ENCODE results near the gene KCNN1. TPM values are rescaled to one million over a fixed set of nuclear protein-coding genes. Genes with fewer than 3 reads are reported as not detected.

KCNN1 gene
- total and polyA plus RNA-seq, 2 of the 4 experiments (the other 2 are of a cell fraction): 0.09 TPM; not detected in 1

DNA sequence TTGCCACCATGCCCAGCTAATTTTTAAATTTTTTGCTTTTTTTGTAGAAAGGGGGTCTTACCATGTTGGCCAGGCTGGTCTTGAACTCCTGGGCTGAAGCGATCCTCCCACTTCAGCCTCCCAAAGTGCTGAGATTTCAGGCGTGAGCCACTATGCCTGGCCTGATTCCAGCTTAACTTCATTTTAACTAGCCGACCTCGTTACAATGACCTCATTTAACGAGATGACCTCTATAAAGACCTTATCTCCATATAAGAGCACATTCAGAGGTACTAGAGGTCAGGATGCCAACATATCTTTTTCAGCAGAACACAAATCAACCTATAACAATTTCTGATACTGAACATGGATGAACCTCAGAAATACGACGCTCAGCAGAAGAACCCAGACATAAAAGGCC is 10.6 kb downstream of the KCNN1 start:
- ATAC-seq (ENCODE audit: low read depth) (no peak), DNase-seq (no peak)
- Histone ChIP-seq H2BK20ac (ENCODE audit: low read depth, low read length) (no peak overlapping the region), H4K20me1 (ENCODE audit: insufficient read depth, low read length) (no peaks in the 10 kb centered on the region), H3K36me3 (ENCODE audit: control insufficient read depth, insufficient read depth, low read length) (no peaks in the 10 kb centered on the region), H4K5ac (ENCODE audit: low read depth, low read length) (no peak overlapping the region), H3K27me3 (ENCODE audit: control insufficient read depth, insufficient read depth, low read length) (peaks cover 16% of the 10 kb centered on the region), H3K79me1 (ENCODE audit: low read depth in 1 of 2, low read length in 2 of 2) (no peaks in the 10 kb centered on the region), H3K4me2 (ENCODE audit: low read depth, low read length) (no peak overlapping the region), H3K9me3 (ENCODE audit: control insufficient read depth, insufficient read depth, low read length) (no peaks in the 10 kb centered on the region), H2AFZ (replicated peaks; ENCODE audit: low read length, poor library complexity) (no peak overlapping the region), H2BK5ac (ENCODE audit: low read depth, low read length, poor library complexity, severe bottlenecking) (no peak overlapping the region), H3K18ac (ENCODE audit: low read depth, low read length) (no peak overlapping the region), H3K4me1 (ENCODE audit: control insufficient read depth, insufficient read depth, low read length) (no peaks in the 10 kb centered on the region), H4K91ac (ENCODE audit: insufficient read depth, low read depth, low read length) (no peak overlapping the region), H3K23ac (ENCODE audit: low read depth, low read length) (no peak overlapping the region), H2BK120ac (ENCODE audit: low read depth, low read length) (no peak overlapping the region), H3K4me3 (ENCODE audit: insufficient read depth, low read depth, low read length) (no peak overlapping the region), H4K8ac (ENCODE audit: low read depth in 2 of 2, low read length in 2 of 2) (no peak overlapping the region), H2BK15ac (ENCODE audit: low read depth, low read length) (no peak overlapping the region), H3K9ac (ENCODE audit: low read depth, low read length) (no peak overlapping the region), H2AK9ac (replicated peaks; ENCODE audit: low read depth, low read length, poor library complexity) (no peak overlapping the region), H3K27ac (ENCODE audit: insufficient read depth, low read length) (no peak overlapping the region), H3K4ac (ENCODE audit: low read depth, low read length) (no peak overlapping the region), H3K56ac (ENCODE audit: extremely low read depth, insufficient read depth, low read length) (no peak overlapping the region), H2AK5ac (ENCODE audit: low read depth, low read length) (no peak overlapping the region), H3K9me1 (ENCODE audit: insufficient read depth, low read length) (no peaks in the 10 kb centered on the region), H3K14ac (replicated peaks; ENCODE audit: low read depth, low read length) (no peak overlapping the region)
- 83% methylated on average over 4 of the region's 7 CpGs; no CpG with 5 or more reads in 1 of the 2 experiments for WGBS, 2 experiments (ENCODE audit: extremely low coverage in 2 of 2, insufficient read length in 1 of 2)
- in situ Hi-C loops (cut with MboI; ENCODE audit: low sequenced_read_pairs): no loop called here
- ChIA-PET POLR2A (ENCODE audit: unreplicated experiment) (no interaction called here), CTCF (interaction anchor here (0.5 kb wide), 1 partner anchor 17 kb away, joined by 3 read pairs; no protein-coding TSS in a partner anchor)
- intact Hi-C loops (cut with micrococcal nuclease): no loop called here
- TF ChIP-seq USF2 (IDR thresholded peaks at IDR 0.05; ENCODE audit: low read depth, low read length) (no peak), POLR2A (IDR thresholded peaks at IDR 0.05; ENCODE audit: low read depth, low read length) (no peak)
- TF ChIP-seq, protein P1, sequence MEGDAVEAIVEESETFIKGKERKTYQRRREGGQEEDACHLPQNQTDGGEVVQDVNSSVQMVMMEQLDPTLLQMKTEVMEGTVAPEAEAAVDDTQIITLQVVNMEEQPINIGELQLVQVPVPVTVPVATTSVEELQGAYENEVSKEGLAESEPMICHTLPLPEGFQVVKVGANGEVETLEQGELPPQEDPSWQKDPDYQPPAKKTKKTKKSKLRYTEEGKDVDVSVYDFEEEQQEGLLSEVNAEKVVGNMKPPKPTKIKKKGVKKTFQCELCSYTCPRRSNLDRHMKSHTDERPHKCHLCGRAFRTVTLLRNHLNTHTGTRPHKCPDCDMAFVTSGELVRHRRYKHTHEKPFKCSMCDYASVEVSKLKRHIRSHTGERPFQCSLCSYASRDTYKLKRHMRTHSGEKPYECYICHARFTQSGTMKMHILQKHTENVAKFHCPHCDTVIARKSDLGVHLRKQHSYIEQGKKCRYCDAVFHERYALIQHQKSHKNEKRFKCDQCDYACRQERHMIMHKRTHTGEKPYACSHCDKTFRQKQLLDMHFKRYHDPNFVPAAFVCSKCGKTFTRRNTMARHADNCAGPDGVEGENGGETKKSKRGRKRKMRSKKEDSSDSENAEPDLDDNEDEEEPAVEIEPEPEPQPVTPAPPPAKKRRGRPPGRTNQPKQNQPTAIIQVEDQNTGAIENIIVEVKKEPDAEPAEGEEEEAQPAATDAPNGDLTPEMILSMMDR (conservative IDR thresholded peaks at IDR 0.05; ENCODE audit: low read depth, low read length): no peak
- dilution Hi-C loops (cut with HindIII; ENCODE audit: low sequenced_read_pairs, unreplicated experiment): no loop called here
- no TSS peak for BruUV-seq (replicated peaks)

Measured in IMR-90 (cell line).